GM20000 (cell line): ENCODE results near the gene RELCH.

ENCODE experiments used
- DNase-seq: peaks from one replicate; pipeline ENCODE4 v3.0.0; 2012; ENCODE audit warnings: low spot score
- TF ChIP-seq, protein P1 (sequence below): IDR thresholded peaks from 2 replicates; pipeline ENCODE4 v1.5.1; 2012; ENCODE audit warnings: mild to moderate bottlenecking, control low read depth; ENCODE audit errors: extremely low read depth, missing control alignments

The RELCH gene

DNA sequence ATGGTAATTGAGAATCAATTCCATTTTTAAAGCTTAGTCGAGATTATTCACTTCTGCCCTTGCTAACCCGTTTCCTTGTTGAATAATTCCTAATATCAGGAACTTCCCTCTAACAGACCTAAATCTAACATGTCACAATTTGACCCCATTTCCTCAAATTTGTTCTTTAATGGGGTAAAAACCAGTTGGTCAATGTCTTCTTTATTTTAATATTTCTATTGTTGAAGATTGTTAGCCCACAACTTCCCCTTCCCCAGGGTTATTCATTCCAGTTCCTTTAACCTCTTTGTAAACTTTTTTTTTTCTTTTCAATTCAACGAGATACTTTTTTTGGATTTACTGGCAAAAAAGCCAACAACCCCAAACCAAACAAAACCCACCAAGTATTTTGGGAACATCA is 145.4 kb downstream of the RELCH start:
- DNase-seq: no peak
- TF ChIP-seq, protein P1, sequence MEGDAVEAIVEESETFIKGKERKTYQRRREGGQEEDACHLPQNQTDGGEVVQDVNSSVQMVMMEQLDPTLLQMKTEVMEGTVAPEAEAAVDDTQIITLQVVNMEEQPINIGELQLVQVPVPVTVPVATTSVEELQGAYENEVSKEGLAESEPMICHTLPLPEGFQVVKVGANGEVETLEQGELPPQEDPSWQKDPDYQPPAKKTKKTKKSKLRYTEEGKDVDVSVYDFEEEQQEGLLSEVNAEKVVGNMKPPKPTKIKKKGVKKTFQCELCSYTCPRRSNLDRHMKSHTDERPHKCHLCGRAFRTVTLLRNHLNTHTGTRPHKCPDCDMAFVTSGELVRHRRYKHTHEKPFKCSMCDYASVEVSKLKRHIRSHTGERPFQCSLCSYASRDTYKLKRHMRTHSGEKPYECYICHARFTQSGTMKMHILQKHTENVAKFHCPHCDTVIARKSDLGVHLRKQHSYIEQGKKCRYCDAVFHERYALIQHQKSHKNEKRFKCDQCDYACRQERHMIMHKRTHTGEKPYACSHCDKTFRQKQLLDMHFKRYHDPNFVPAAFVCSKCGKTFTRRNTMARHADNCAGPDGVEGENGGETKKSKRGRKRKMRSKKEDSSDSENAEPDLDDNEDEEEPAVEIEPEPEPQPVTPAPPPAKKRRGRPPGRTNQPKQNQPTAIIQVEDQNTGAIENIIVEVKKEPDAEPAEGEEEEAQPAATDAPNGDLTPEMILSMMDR: no peak

DNA sequence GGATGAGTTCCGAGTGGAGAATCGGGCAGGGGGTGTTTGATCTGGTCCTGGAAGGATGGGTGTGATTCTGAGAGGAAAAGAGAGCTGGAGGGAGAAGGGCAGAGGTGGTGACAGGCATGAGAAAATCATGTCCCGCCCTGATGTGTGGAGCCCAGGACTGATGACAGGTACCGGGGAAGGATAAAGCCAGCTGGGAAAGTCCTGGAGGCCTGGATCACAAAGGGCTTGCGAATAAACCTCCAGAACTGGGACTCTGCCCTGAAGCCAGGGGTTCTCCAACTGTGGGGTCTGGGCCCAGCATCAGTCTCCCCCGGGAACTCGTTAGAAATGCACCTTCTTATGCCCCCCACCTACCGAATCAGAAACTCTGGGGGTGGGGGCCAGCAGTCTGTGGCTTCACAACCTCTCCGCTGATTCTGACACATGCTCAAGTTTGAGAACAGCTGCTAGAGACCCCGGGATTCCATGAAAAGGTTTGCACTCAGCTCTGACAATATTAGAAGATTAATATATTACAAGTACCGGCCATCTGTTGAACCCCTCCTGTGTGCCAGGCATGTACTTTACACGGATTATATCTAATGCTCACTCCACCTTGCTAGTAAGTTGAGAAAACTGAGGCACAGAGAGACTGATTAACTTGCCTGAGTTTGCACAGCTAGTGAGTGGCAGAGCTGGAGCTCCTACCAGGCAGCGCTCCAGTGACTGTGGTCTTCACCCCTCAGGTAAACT is 146.1 kb downstream of the RELCH start:
- no peak for DNase-seq
- TF ChIP-seq, protein P1: no peak

- TF ChIP-seq, protein P1: no peak
- DNase-seq: no peak
These were observed 147.1 kb downstream of the RELCH start for GRCh38 chr18:62334120-62334519.

- DNase-seq: no peak
- TF ChIP-seq, protein P1: no peak
These were observed 148.4 kb downstream of the RELCH start for GRCh38 chr18:62335494-62335893.

DNA sequence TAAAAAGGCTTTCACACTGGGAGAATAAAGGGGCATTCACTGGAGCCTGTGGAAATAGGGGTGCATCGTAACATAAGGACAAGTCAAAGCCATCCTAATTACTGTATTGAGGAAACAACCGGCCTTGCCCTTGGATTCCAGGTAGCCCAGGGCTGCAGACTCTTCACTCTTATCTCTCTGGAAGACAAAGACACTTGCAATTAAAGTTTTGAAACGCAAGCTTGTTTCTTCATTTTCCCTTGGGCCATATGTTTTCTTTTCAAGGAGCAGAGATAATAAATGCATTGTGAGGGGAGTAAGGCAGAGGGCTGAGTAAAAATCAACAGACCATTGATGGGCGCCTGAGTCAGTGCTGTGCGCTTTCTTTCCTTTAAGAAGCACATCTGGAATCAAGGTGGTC is 149.6 kb downstream of the RELCH start:
- DNase-seq: no peak
- TF ChIP-seq, protein P1: no peak

GRCh38 chr18:62337336-62337735 is 150.3 kb downstream of the RELCH start:
- TF ChIP-seq, protein P1: no peak
- no peak for DNase-seq

DNA sequence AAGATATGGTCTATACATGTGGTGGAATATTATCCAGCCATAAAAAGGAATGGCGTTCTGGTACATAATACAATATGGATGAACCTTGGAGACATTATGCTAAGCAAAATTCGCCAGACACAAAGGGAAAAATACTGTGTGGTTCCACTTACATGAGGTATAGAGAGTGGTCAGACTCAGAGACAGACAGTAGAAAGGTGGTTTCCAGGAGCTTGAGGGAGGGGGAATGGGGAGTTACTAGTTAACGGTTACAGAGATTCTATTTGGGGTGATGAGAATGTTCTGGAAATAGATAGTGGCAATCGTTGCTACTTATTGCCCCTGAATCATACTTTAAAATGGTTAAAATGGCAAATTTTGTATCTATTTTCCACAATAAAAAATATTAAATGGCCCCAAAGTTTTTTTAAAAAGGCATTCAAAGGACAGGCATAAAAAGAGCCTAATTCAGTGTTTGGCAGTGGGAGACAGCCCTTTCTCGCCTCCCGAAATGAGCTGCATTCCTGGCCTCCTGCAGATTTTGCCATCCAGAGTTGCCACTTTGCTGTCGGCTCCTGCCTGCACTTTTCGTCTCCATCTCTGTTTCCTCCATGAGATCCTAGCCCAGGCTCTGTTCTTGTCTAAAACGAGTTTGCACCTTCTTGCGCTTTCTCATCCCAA is 151.5 kb downstream of the RELCH start:
- DNase-seq: no peak
- TF ChIP-seq, protein P1: no peak
